NT2/D1 (cell line): ENCODE measurements around the gene PNRC1.

Experiments
- SUZ12 ChIP-seq: IDR thresholded peaks from 2 replicates; pipeline ENCODE4 v1.6.1; 2011; ENCODE audit not compliant: insufficient read length, insufficient read depth; ENCODE audit errors: extremely low read depth
- YY1 ChIP-seq: IDR thresholded peaks from 2 replicates; pipeline ENCODE4 v1.6.1; 2011; ENCODE audit not compliant: insufficient read length, insufficient read depth
- ZNF274 ChIP-seq: IDR thresholded peaks from 2 replicates; pipeline ENCODE4 v1.6.1; 2011; ENCODE audit warnings: mild to moderate bottlenecking, low read depth, low read length

GRCh38 chr6:89045576-89045975 lies 35.0 kb upstream of the PNRC1 start:
- TF ChIP-seq SUZ12: no peak
- no peak for TF ChIP-seq ZNF274
- TF ChIP-seq YY1: no peak
